WTC11 (cell line): ENCODE results near the gene EXOC3L2. TPM values are rescaled to one million over a fixed set of nuclear protein-coding genes. Genes with fewer than 3 reads are reported as not detected.
A peak's percentile ranks its signal among the peaks of the same experiment; 100 is the strongest.

ENCODE experiments used
- ATAC-seq: fragments of 200-7000 bp; cut with Tn5 transposase; 2 replicates; pipeline ENCODE4 v1.10.0; 2021; ENCODE audit warnings: mild to moderate bottlenecking, moderate library complexity
- CTCF ChIA-PET: fragments of 300-600 bp; sonication (Branson Sonifier 250); formaldehyde crosslinking; loops from one replicate; lab custom pipeline; 2021; ENCODE audit warnings: antibody characterized with exemption; lab: Charles Lee
- POLR2A ChIA-PET: fragments of 350-600 bp; sonication (Branson Sonifier 250); formaldehyde crosslinking; loops from one replicate; lab custom pipeline; 2021; ENCODE audit warnings: antibody characterized with exemption; lab: Charles Lee
- DNase-seq: peaks from one replicate; pipeline ENCODE4 v3.0.0; 2021; ENCODE audit warnings: low spot score
- H3K27ac Mint-ChIP-seq: 2 replicates; pipeline ENCODE4 v1.8.0; 2021; ENCODE audit warnings: mixed read lengths
- H3K27me3 Mint-ChIP-seq: 2 replicates; pipeline ENCODE4 v1.8.0; 2021; ENCODE audit warnings: low read depth, mild to moderate bottlenecking, moderate library complexity, mixed read lengths
- H3K36me3 Mint-ChIP-seq: 2 replicates; pipeline ENCODE4 v1.8.0; 2021; ENCODE audit warnings: mixed read lengths
- H3K4me1 Mint-ChIP-seq: 2 replicates; pipeline ENCODE4 v1.8.0; 2022; ENCODE audit warnings: mixed read lengths
- H3K4me3 Mint-ChIP-seq: 2 replicates; pipeline ENCODE4 v1.8.0; 2021; ENCODE audit warnings: mild to moderate bottlenecking, moderate library complexity, mixed read lengths
- H3K9me3 Mint-ChIP-seq: 2 replicates; pipeline ENCODE4 v1.8.0; 2021; ENCODE audit warnings: mixed read lengths
- CREB1 ChIP-seq: sonication (generic); formaldehyde crosslinking; IDR thresholded peaks from 2 replicates; pipeline ENCODE4 v1.8.0; 2023; ENCODE audit warnings: mild to moderate bottlenecking, missing genetic modification reagents
- FOXJ3 ChIP-seq: sonication (generic); formaldehyde crosslinking; IDR thresholded peaks from 2 replicates; pipeline ENCODE4 v1.9.0; 2021; ENCODE audit warnings: missing genetic modification reagents, mild to moderate bottlenecking, borderline replicate concordance
- FOXP1 ChIP-seq: sonication (generic); formaldehyde crosslinking; IDR thresholded peaks from 2 replicates; pipeline ENCODE4 v1.8.0; 2022; ENCODE audit warnings: missing genetic modification reagents, mild to moderate bottlenecking, moderate library complexity, borderline replicate concordance
- GTF2I ChIP-seq: fragments of 250-450 bp; sonication (Bioruptor Pico); conservative IDR thresholded peaks from 2 replicates; pipeline ENCODE4 v1.4.0; 2021; ENCODE audit warnings: mild to moderate bottlenecking
- MLX ChIP-seq: sonication (generic); formaldehyde crosslinking; IDR thresholded peaks from 2 replicates; pipeline ENCODE4 v1.8.1; 2023; ENCODE audit warnings: mild to moderate bottlenecking, missing genetic modification reagents, moderate library complexity
- MXD4 ChIP-seq: fragments of 250-450 bp; sonication (Bioruptor Pico); IDR thresholded peaks from 2 replicates; pipeline ENCODE4 v1.8.0; 2021; ENCODE audit warnings: mild to moderate bottlenecking, moderate library complexity, borderline replicate concordance
- OVOL2 ChIP-seq: fragments of 250-450 bp; sonication (Bioruptor Pico); IDR thresholded peaks from 2 replicates; pipeline ENCODE4 v1.9.0; 2021; ENCODE audit warnings: mild to moderate bottlenecking, borderline replicate concordance
- RELA ChIP-seq: sonication (generic); formaldehyde crosslinking; IDR thresholded peaks from 2 replicates; pipeline ENCODE4 v1.8.1; 2022; ENCODE audit warnings: missing genetic modification reagents, mild to moderate bottlenecking, borderline replicate concordance
- SMAD3 ChIP-seq: sonication (generic); formaldehyde crosslinking; IDR thresholded peaks from 2 replicates; pipeline ENCODE4 v1.8.0; 2022; ENCODE audit warnings: missing genetic modification reagents, mild to moderate bottlenecking, borderline replicate concordance
- SMAD4 ChIP-seq: sonication (generic); formaldehyde crosslinking; IDR thresholded peaks from 2 replicates; pipeline ENCODE4 v1.8.0; 2022; ENCODE audit warnings: mild to moderate bottlenecking, missing genetic modification reagents
- TCF7 ChIP-seq: sonication (generic); formaldehyde crosslinking; IDR thresholded peaks from 2 replicates; pipeline ENCODE4 v1.8.0; 2022; ENCODE audit warnings: mild to moderate bottlenecking, low read depth, missing genetic modification reagents, moderate library complexity
- TEAD1 ChIP-seq: sonication (generic); formaldehyde crosslinking; IDR thresholded peaks from 2 replicates; pipeline ENCODE4 v1.8.0; 2022; ENCODE audit warnings: mild to moderate bottlenecking, missing genetic modification reagents
- ZNF281 ChIP-seq: sonication (generic); formaldehyde crosslinking; IDR thresholded peaks from 2 replicates; pipeline ENCODE4 v1.8.0; 2023; ENCODE audit warnings: mild to moderate bottlenecking, missing genetic modification reagents
- ZNF396 ChIP-seq: fragments of 250-450 bp; sonication (Bioruptor Pico); IDR thresholded peaks from 2 replicates; pipeline ENCODE4 v1.8.0; 2021; ENCODE audit warnings: mild to moderate bottlenecking, moderate library complexity, borderline replicate concordance
- ZNF512 ChIP-seq: sonication (generic); formaldehyde crosslinking; IDR thresholded peaks from 2 replicates; pipeline ENCODE4 v1.8.1; 2022; ENCODE audit warnings: missing genetic modification reagents, borderline replicate concordance
- ZNF532 ChIP-seq: fragments of 250-450 bp; sonication (Bioruptor Pico); IDR thresholded peaks from 2 replicates; pipeline ENCODE4 v1.9.0; 2021; ENCODE audit warnings: mild to moderate bottlenecking, borderline replicate concordance
- ZNF671 ChIP-seq: fragments of 250-450 bp; sonication (Bioruptor Pico); IDR thresholded peaks from 2 replicates; pipeline ENCODE4 v1.8.0; 2021; ENCODE audit warnings: mild to moderate bottlenecking
- total RNA-seq: library from RNA; stranded (reverse); gene quantifications from 3 replicates; pipeline ENCODE4 v1.2.3, GENCODE V29; 2021

Gene EXOC3L2
- total RNA-seq, 1 experiment from 2014 or later, result 2.7 TPM

- TF ChIP-seq ZNF532 (no peak), RELA (CRISPR knock-in tag) (no peak), ZNF512 (CRISPR knock-in tag) (no peak), TCF7 (CRISPR knock-in tag) (no peak), TEAD1 (CRISPR knock-in tag) (no peak), OVOL2 (CRISPR knock-in tag) (no peak), FOXP1 (CRISPR knock-in tag) (no peak), MLX (CRISPR knock-in tag) (no peak), ZNF671 (CRISPR knock-in tag) (no peak), ZNF281 (no peak)
These were observed 38.3 kb upstream of the EXOC3L2 start (continued) for GRCh38 chr19:45283443-45284033.

GRCh38 chr19:45280471-45280961 lies 35.3 kb upstream of the EXOC3L2 start:
- DNase-seq (no peak), ATAC-seq (no peak)
- H3K4me1 Mint-ChIP-seq, result no peaks in the 10 kb centered on the region
- TF ChIP-seq CREB1 (CRISPR knock-in tag), result no peak
- peaks cover 7% of the 10 kb centered on the region for H3K9me3 Mint-ChIP-seq
- no peaks in the 10 kb centered on the region for H3K27me3 Mint-ChIP-seq
- H3K27ac Mint-ChIP-seq, result no peak overlapping the region
- ChIA-PET POLR2A (no interaction called here), CTCF (no interaction called here)
- H3K36me3 Mint-ChIP-seq, result peaks cover 32% of the 10 kb centered on the region
- no peak overlapping the region for H3K4me3 Mint-ChIP-seq

GRCh38 chr19:45279587-45280192 lies 34.5 kb upstream of the EXOC3L2 start:
- no peak for ATAC-seq
- H3K9me3 Mint-ChIP-seq, result peaks cover 7% of the 10 kb centered on the region
- DNase-seq, result no peak
- no peaks in the 10 kb centered on the region for H3K4me1 Mint-ChIP-seq
- H3K27ac Mint-ChIP-seq, result peak overlapping the region; percentile 44; the same call in 1 of the 2 replicates
- ChIA-PET POLR2A (no interaction called here), CTCF (no interaction called here)
- H3K36me3 Mint-ChIP-seq, result peaks cover 29% of the 10 kb centered on the region
- no peak for TF ChIP-seq SMAD4 (CRISPR knock-in tag)
- TF ChIP-seq GTF2I, result no peak
- TF ChIP-seq FOXJ3, result no peak
- no peak for TF ChIP-seq ZNF396
- TF ChIP-seq TCF7 (CRISPR knock-in tag), result no peak
- no peak for TF ChIP-seq MXD4 (CRISPR knock-in tag)
- no peak for TF ChIP-seq SMAD3 (CRISPR knock-in tag)
- H3K4me3 Mint-ChIP-seq, result no peak overlapping the region
- no peaks in the 10 kb centered on the region for H3K27me3 Mint-ChIP-seq
